Measurements from ENCODE around the gene CD164L2. TPM values are rescaled to one million over a fixed set of nuclear protein-coding genes. Genes with fewer than 3 reads are reported as not detected.

CD164L2 gene
- total and polyA plus RNA-seq, 2 experiments from 2014 or later: 2.0 to 2.8 TPM

DNA sequence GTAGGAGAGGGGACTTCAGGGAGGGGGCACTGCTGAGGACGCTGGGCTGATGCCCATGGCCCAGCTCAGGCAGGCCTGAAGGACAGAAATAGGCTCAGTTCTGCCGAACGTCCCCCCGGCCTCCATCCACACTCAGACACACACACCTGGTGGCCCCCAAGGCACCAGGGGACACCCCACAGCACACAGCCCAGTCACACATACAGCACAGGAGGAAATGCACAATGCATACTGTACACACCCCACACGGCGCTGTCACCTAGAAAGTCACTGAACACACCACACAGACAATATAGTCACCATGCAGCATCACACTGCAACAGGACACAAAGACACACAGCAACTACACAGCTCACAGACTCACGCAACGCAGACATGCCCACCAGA lies 40.7 kb downstream of the CD164L2 start:
- Mint-ChIP-seq H3K27ac (no peak overlapping the region), H3K27me3 (ENCODE audit: insufficient read depth, low read depth, poor library complexity) (peaks cover 14% of the 10 kb centered on the region), H3K9me3 (no peaks in the 10 kb centered on the region; the same call in 2 of the 3 replicates), H3K4me3 (peak overlapping the region; percentile 76), H3K4me1 (peaks cover 36% of the 10 kb centered on the region), H3K36me3 (ENCODE audit: low read depth) (peaks cover 9% of the 10 kb centered on the region)
- Histone ChIP-seq H3K4me3 (peak overlapping the region; percentile 55), H3K27ac (ENCODE audit: low read depth) (no peak overlapping the region), H3F3A (replicated peaks; ENCODE audit: low read depth) (peaks cover 5% of the 10 kb centered on the region; the same call in 1 of the 2 replicates), H3K9me2 (ENCODE audit: insufficient read depth) (no peaks in the 10 kb centered on the region), H2AFZ (no peak overlapping the region), H4K20me1 (replicated peaks; ENCODE audit: insufficient read depth) (no peaks in the 10 kb centered on the region), H3K36me3 (ENCODE audit: insufficient read depth) (no peaks in the 10 kb centered on the region), H3K4me2 (peak overlapping the region; percentile 83), H3K79me2 (replicated peaks; ENCODE audit: insufficient read depth) (no peaks in the 10 kb centered on the region), H3K4me1 (ENCODE audit: insufficient read depth) (peaks cover 17% of the 10 kb centered on the region; the same call in 1 of the 2 replicates), H3K27me3 (ENCODE audit: insufficient read depth) (no peaks in the 10 kb centered on the region)
- TF ChIP-seq, protein P1, sequence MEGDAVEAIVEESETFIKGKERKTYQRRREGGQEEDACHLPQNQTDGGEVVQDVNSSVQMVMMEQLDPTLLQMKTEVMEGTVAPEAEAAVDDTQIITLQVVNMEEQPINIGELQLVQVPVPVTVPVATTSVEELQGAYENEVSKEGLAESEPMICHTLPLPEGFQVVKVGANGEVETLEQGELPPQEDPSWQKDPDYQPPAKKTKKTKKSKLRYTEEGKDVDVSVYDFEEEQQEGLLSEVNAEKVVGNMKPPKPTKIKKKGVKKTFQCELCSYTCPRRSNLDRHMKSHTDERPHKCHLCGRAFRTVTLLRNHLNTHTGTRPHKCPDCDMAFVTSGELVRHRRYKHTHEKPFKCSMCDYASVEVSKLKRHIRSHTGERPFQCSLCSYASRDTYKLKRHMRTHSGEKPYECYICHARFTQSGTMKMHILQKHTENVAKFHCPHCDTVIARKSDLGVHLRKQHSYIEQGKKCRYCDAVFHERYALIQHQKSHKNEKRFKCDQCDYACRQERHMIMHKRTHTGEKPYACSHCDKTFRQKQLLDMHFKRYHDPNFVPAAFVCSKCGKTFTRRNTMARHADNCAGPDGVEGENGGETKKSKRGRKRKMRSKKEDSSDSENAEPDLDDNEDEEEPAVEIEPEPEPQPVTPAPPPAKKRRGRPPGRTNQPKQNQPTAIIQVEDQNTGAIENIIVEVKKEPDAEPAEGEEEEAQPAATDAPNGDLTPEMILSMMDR (conservative IDR thresholded peaks at IDR 0.05; ENCODE audit: low read depth in 2 of 2): no peak
- TF ChIP-seq ZNF462 (CRISPR knock-in tag; IDR thresholded peaks at IDR 0.05) (no peak), ZNF331 (CRISPR knock-in tag; IDR thresholded peaks at IDR 0.05; ENCODE audit: low read depth) (no peak), NANOG (IDR thresholded peaks at IDR 0.05; ENCODE audit: borderline replicate concordance) (no peak), ZNF114 (CRISPR knock-in tag; IDR thresholded peaks at IDR 0.05) (no peak), JUNB (IDR thresholded peaks at IDR 0.05; ENCODE audit: unreplicated experiment) (no peak), EZH2 (IDR thresholded peaks at IDR 0.05; ENCODE audit: low read depth, unreplicated experiment) (no peak), CREB1 (CRISPR knock-in tag; IDR thresholded peaks at IDR 0.05; ENCODE audit: low read depth) (no peak), STAT1 (IDR thresholded peaks at IDR 0.05; ENCODE audit: unreplicated experiment) (no peak), POLR2AphosphoS5 (IDR thresholded peaks at IDR 0.05; ENCODE audit: low read depth) (no peak), EZH2phosphoT487 (IDR thresholded peaks at IDR 0.05; ENCODE audit: unreplicated experiment) (no peak)
- TF ChIP-seq, protein P2, sequence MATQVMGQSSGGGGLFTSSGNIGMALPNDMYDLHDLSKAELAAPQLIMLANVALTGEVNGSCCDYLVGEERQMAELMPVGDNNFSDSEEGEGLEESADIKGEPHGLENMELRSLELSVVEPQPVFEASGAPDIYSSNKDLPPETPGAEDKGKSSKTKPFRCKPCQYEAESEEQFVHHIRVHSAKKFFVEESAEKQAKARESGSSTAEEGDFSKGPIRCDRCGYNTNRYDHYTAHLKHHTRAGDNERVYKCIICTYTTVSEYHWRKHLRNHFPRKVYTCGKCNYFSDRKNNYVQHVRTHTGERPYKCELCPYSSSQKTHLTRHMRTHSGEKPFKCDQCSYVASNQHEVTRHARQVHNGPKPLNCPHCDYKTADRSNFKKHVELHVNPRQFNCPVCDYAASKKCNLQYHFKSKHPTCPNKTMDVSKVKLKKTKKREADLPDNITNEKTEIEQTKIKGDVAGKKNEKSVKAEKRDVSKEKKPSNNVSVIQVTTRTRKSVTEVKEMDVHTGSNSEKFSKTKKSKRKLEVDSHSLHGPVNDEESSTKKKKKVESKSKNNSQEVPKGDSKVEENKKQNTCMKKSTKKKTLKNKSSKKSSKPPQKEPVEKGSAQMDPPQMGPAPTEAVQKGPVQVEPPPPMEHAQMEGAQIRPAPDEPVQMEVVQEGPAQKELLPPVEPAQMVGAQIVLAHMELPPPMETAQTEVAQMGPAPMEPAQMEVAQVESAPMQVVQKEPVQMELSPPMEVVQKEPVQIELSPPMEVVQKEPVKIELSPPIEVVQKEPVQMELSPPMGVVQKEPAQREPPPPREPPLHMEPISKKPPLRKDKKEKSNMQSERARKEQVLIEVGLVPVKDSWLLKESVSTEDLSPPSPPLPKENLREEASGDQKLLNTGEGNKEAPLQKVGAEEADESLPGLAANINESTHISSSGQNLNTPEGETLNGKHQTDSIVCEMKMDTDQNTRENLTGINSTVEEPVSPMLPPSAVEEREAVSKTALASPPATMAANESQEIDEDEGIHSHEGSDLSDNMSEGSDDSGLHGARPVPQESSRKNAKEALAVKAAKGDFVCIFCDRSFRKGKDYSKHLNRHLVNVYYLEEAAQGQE (IDR thresholded peaks at IDR 0.05; ENCODE audit: unreplicated experiment): no peak
- TF ChIP-seq, protein P3, sequence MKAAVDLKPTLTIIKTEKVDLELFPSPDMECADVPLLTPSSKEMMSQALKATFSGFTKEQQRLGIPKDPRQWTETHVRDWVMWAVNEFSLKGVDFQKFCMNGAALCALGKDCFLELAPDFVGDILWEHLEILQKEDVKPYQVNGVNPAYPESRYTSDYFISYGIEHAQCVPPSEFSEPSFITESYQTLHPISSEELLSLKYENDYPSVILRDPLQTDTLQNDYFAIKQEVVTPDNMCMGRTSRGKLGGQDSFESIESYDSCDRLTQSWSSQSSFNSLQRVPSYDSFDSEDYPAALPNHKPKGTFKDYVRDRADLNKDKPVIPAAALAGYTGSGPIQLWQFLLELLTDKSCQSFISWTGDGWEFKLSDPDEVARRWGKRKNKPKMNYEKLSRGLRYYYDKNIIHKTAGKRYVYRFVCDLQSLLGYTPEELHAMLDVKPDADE (IDR thresholded peaks at IDR 0.05): no peak
- DNase-seq (ENCODE audit: low spot score): no peak
- no peak; the same call in 2 of the 3 replicates for ATAC-seq

Data from GM23338 (cell line).